ENCODE data around the gene EPB41L3. TPM values are rescaled to one million over a fixed set of nuclear protein-coding genes. Genes with fewer than 3 reads are reported as not detected.
"Not testable (repeated sequence)": the region's sequence is repeated elsewhere in the genome, so short reads cannot be mapped to it uniquely, and the experiment has no call there.

The EPB41L3 gene
- total and polyA plus RNA-seq, 4 experiments from 2014 or later, result 0.89 to 3.3 (median 3.2) TPM; not detected in 1

DNA sequence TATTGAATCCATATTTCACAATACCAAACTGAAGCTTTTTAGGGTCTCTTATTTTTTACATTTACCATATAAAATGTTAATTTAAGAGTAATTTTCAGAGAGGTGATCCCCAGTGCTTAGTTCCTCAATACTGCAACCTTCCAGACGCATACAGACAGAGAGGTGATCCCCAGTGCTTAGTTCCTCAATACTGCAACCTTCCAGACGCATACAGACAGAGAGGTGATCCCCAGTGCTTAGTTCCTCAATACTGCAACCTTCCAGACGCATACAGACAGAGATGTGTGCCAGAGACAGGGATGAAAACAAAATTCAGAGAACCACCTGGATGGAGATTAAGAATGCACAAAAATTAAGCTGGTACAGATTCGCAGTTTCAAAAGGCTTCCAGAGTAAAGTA lies 32.3 kb downstream of the EPB41L3 start:
- H3K27me3 Mint-ChIP-seq; H3K4me3 ChIP-seq (ENCODE audit: low read length in 2 of 2); H3K36me3 Mint-ChIP-seq; H3K36me3 ChIP-seq (ENCODE audit: insufficient read depth, low read length); H3K27me3 ChIP-seq (ENCODE audit: insufficient read depth, low read length); H3K27ac ChIP-seq (ENCODE audit: low read depth, low read length); H3K4me3 Mint-ChIP-seq; H3K27ac Mint-ChIP-seq; DNase-seq; H3K4me1 ChIP-seq (ENCODE audit: insufficient read depth, low read length); intact Hi-C loops (cut with micrococcal nuclease); H3K9me3 ChIP-seq (ENCODE audit: control insufficient read depth in 1 of 2, low read length in 2 of 2); POLR2A ChIA-PET (ENCODE audit: partially characterized antibody); H3K4me1 Mint-ChIP-seq; H3K9me3 Mint-ChIP-seq: not testable (repeated sequence)
- CTCF ChIA-PET (ENCODE audit: partially characterized antibody), result interaction anchor here (0.8 kb wide), 1 partner anchor 486 kb away, joined by 3 read pairs; no protein-coding TSS in a partner anchor

- intact Hi-C loops (cut with micrococcal nuclease), result no loop called here
- peaks cover 4 to 9% of the 10 kb centered on the region in 2 donors for H3K27me3 Mint-ChIP-seq
Measured at GRCh38 chr18:5510135-5510846, 33.5 kb downstream of the EPB41L3 start.

DNA sequence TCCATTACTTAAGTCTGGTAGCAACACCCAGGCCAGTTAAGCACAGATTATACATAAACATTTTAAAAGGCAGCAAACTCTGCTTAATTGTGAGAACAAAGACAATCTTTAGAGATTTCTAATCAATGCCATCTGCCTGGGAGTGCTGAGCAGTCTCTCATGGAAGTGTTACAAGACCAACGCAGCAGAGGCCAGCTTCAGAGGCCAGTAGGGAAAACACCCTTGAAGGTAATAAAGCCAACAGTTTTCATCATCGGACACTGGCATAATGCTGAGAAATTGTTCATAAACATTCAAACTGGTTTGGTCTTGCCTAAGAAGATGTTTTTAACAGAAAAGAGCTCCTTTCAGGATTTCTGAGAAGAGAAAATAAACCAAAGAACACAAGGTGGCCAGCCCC lies 35.0 kb downstream of the EPB41L3 start:
- DNase-seq, result no peak
- Mint-ChIP-seq H3K27ac (no peak overlapping the region), H3K4me3 (no peak overlapping the region), H3K36me3 (no peaks in the 10 kb centered on the region), H3K9me3 (no peaks in the 10 kb centered on the region), H3K4me1 (no peaks in the 10 kb centered on the region), H3K27me3 (peaks cover 6 to 9% of the 10 kb centered on the region in 2 donors)
- POLR2A ChIA-PET (ENCODE audit: partially characterized antibody), result no interaction called here
- intact Hi-C loops (cut with micrococcal nuclease), result no loop called here
- CTCF ChIA-PET (ENCODE audit: partially characterized antibody), result no interaction called here
- Histone ChIP-seq H3K9me3 (ENCODE audit: control insufficient read depth in 1 of 2, low read length in 2 of 2) (no peaks in the 10 kb centered on the region), H3K27ac (ENCODE audit: low read depth, low read length) (no peak overlapping the region), H3K4me3 (ENCODE audit: low read length in 2 of 2) (no peak overlapping the region), H3K27me3 (ENCODE audit: insufficient read depth, low read length) (no peaks in the 10 kb centered on the region), H3K4me1 (ENCODE audit: insufficient read depth, low read length) (no peaks in the 10 kb centered on the region), H3K36me3 (ENCODE audit: insufficient read depth, low read length) (no peaks in the 10 kb centered on the region)

More at GRCh38 chr18:5510135-5510846, 33.5 kb downstream of the EPB41L3 start:
- Histone ChIP-seq H3K27ac (ENCODE audit: low read depth, low read length) (no peak overlapping the region), H3K4me1 (ENCODE audit: insufficient read depth, low read length) (no peaks in the 10 kb centered on the region), H3K36me3 (ENCODE audit: insufficient read depth, low read length) (no peaks in the 10 kb centered on the region), H3K27me3 (ENCODE audit: insufficient read depth, low read length) (no peaks in the 10 kb centered on the region), H3K4me3 (ENCODE audit: low read length in 2 of 2) (no peak overlapping the region), H3K9me3 (ENCODE audit: control insufficient read depth in 1 of 2, low read length in 2 of 2) (no peaks in the 10 kb centered on the region)
- H3K4me3 Mint-ChIP-seq, result no peak overlapping the region
- peaks cover 0 to 2% (median 0%) of the 10 kb centered on the region in 4 donors for H3K4me1 Mint-ChIP-seq
- CTCF ChIA-PET (ENCODE audit: partially characterized antibody), result no interaction called here
- no peaks in the 10 kb centered on the region for H3K9me3 Mint-ChIP-seq
- no peaks in the 10 kb centered on the region for H3K36me3 Mint-ChIP-seq
- no peak for DNase-seq
- POLR2A ChIA-PET (ENCODE audit: partially characterized antibody), result no interaction called here
- no peak overlapping the region for H3K27ac Mint-ChIP-seq

DNA sequence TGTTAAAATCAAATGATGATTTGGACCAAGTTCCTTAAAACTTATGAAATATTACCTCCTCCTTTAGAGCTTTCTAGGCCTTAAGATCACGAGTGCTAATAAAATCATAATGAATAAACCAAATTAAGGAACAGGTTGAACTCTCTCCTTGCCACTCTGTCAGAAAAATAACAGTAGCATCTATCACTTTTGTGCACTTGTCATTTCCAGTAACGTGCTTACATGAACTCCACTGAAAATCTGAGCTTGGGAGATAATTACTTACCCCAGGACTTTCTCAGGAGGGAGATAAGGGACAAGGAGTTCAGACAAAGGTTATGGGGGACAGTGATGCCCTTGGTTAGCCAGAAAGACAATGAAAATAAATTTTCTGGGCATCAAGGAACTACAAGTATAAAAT lies 36.0 kb downstream of the EPB41L3 start:
- Histone ChIP-seq H3K27me3 (ENCODE audit: insufficient read depth, low read length) (no peaks in the 10 kb centered on the region), H3K27ac (ENCODE audit: low read depth, low read length) (no peak overlapping the region), H3K9me3 (ENCODE audit: control insufficient read depth in 1 of 2, low read length in 2 of 2) (no peaks in the 10 kb centered on the region), H3K4me1 (ENCODE audit: insufficient read depth, low read length) (no peaks in the 10 kb centered on the region), H3K4me3 (ENCODE audit: low read length in 2 of 2) (no peak overlapping the region), H3K36me3 (ENCODE audit: insufficient read depth, low read length) (no peaks in the 10 kb centered on the region)
- H3K27ac Mint-ChIP-seq, result no peak overlapping the region
- intact Hi-C loops (cut with micrococcal nuclease), result no loop called here
- ChIA-PET POLR2A (ENCODE audit: partially characterized antibody) (no interaction called here), CTCF (ENCODE audit: partially characterized antibody) (no interaction called here)
- H3K27me3 Mint-ChIP-seq, result peaks cover 6 to 9% of the 10 kb centered on the region in 2 donors
- no peak for DNase-seq
- H3K36me3 Mint-ChIP-seq, result no peaks in the 10 kb centered on the region
- no peaks in the 10 kb centered on the region for H3K9me3 Mint-ChIP-seq
- H3K4me1 Mint-ChIP-seq, result no peaks in the 10 kb centered on the region
- no peak overlapping the region for H3K4me3 Mint-ChIP-seq

GRCh38 chr18:5506174-5506573 lies 37.6 kb downstream of the EPB41L3 start:
- Histone ChIP-seq H3K4me1 (ENCODE audit: insufficient read depth, low read length) (no peaks in the 10 kb centered on the region), H3K9me3 (ENCODE audit: control insufficient read depth in 1 of 2, low read length in 2 of 2) (no peaks in the 10 kb centered on the region), H3K27ac (ENCODE audit: low read depth, low read length) (no peak overlapping the region), H3K4me3 (ENCODE audit: low read length in 2 of 2) (no peak overlapping the region), H3K36me3 (ENCODE audit: insufficient read depth, low read length) (no peaks in the 10 kb centered on the region), H3K27me3 (ENCODE audit: insufficient read depth, low read length) (no peaks in the 10 kb centered on the region)
- H3K4me3 Mint-ChIP-seq, result no peak overlapping the region
- H3K9me3 Mint-ChIP-seq, result no peaks in the 10 kb centered on the region
- ChIA-PET CTCF (ENCODE audit: partially characterized antibody) (no interaction called here), POLR2A (ENCODE audit: partially characterized antibody) (no interaction called here)
- intact Hi-C loops (cut with micrococcal nuclease), result no loop called here
- no peaks in the 10 kb centered on the region for H3K4me1 Mint-ChIP-seq
- no peaks in the 10 kb centered on the region for H3K36me3 Mint-ChIP-seq
- no peak overlapping the region for H3K27ac Mint-ChIP-seq
- H3K27me3 Mint-ChIP-seq, result peaks cover 6 to 9% of the 10 kb centered on the region in 2 donors
- DNase-seq, result no peak

DNA sequence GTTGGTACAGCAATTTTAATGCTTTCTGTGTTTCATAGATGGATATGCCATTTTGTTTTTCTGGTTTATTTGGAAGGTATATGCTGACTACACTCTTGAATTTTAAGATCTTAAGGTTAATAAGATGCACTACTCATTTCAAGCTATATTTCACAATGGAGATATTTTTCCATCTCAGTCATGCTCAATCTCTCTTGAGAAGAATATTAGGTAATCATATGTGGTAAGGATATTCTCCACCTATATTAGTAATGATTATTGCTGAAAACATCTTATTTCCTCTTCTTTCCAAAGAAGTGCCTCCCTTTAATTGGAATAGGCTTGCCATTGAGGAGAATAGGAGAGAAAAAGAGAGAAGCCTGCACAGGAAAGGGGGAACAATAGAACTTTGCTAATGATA lies 40.1 kb downstream of the EPB41L3 start:
- Histone ChIP-seq H3K4me3 (ENCODE audit: low read length in 2 of 2) (no peak overlapping the region), H3K27me3 (ENCODE audit: insufficient read depth, low read length) (no peaks in the 10 kb centered on the region), H3K4me1 (ENCODE audit: insufficient read depth, low read length) (no peaks in the 10 kb centered on the region), H3K9me3 (ENCODE audit: control insufficient read depth in 1 of 2, low read length in 2 of 2) (no peaks in the 10 kb centered on the region), H3K36me3 (ENCODE audit: insufficient read depth, low read length) (no peaks in the 10 kb centered on the region), H3K27ac (ENCODE audit: low read depth, low read length) (no peak overlapping the region)
- H3K27ac Mint-ChIP-seq, result no peak overlapping the region
- H3K4me3 Mint-ChIP-seq, result no peak overlapping the region
- no peaks in the 10 kb centered on the region for H3K9me3 Mint-ChIP-seq
- no peaks in the 10 kb centered on the region for H3K4me1 Mint-ChIP-seq
- no peaks in the 10 kb centered on the region for H3K36me3 Mint-ChIP-seq
- ChIA-PET POLR2A (ENCODE audit: partially characterized antibody) (no interaction called here), CTCF (ENCODE audit: partially characterized antibody) (no interaction called here)
- H3K27me3 Mint-ChIP-seq, result peaks cover 9 to 12% of the 10 kb centered on the region in 2 donors
- DNase-seq, result no peak
- intact Hi-C loops (cut with micrococcal nuclease), result no loop called here

GRCh38 chr18:5500158-5500939 lies 43.4 kb downstream of the EPB41L3 start:
- Histone ChIP-seq H3K27ac (ENCODE audit: low read depth, low read length) (no peak overlapping the region), H3K36me3 (ENCODE audit: insufficient read depth, low read length) (no peaks in the 10 kb centered on the region), H3K4me1 (ENCODE audit: insufficient read depth, low read length) (no peaks in the 10 kb centered on the region), H3K27me3 (ENCODE audit: insufficient read depth, low read length) (no peaks in the 10 kb centered on the region), H3K9me3 (ENCODE audit: control insufficient read depth in 1 of 2, low read length in 2 of 2) (no peaks in the 10 kb centered on the region), H3K4me3 (ENCODE audit: low read length in 2 of 2) (no peak overlapping the region)
- Mint-ChIP-seq H3K9me3 (no peaks in the 10 kb centered on the region), H3K27ac (no peak overlapping the region), H3K27me3 (peaks cover 2 to 8% of the 10 kb centered on the region in 2 donors), H3K4me1 (no peaks in the 10 kb centered on the region), H3K4me3 (no peak overlapping the region), H3K36me3 (no peaks in the 10 kb centered on the region)
- ChIA-PET CTCF (ENCODE audit: partially characterized antibody) (no interaction called here), POLR2A (ENCODE audit: partially characterized antibody) (no interaction called here)
- no peak for DNase-seq
- intact Hi-C loops (cut with micrococcal nuclease), result no loop called here
